GM12891 (cell line): ENCODE data around the gene TMEM242.
"Not testable (repeated sequence)": the region's sequence is repeated elsewhere in the genome, so short reads cannot be mapped to it uniquely, and the experiment has no call there.

Experiments used
- PAX5 ChIP-seq: IDR thresholded peaks from 2 replicates; pipeline ENCODE4 v1.6.1; 2011; ENCODE audit warnings: low read length, moderate library complexity, mild to moderate bottlenecking; ENCODE audit not compliant: insufficient read depth, severe bottlenecking
- POLR2A ChIP-seq: IDR thresholded peaks from 2 replicates; pipeline ENCODE4 v1.6.1; 2011; ENCODE audit warnings: low read depth, low read length, control low read depth
- POLR2AphosphoS5 ChIP-seq: IDR thresholded peaks from 2 replicates; pipeline ENCODE4 v1.6.1; 2011; ENCODE audit warnings: low read depth, low read length, control low read depth
- POU2F2 ChIP-seq: IDR thresholded peaks from 2 replicates; pipeline ENCODE4 v1.6.1; 2011; ENCODE audit warnings: low read depth, mild to moderate bottlenecking, control low read depth, low read length, moderate library complexity
- SPI1 ChIP-seq: IDR thresholded peaks from 2 replicates; pipeline ENCODE4 v1.6.1; 2011; ENCODE audit warnings: low read depth, low read length, control low read depth
- TAF1 ChIP-seq: IDR thresholded peaks from 2 replicates; pipeline ENCODE4 v1.6.1; 2011; ENCODE audit warnings: low read depth, low read length, control low read depth

- not testable (repeated sequence) for TF ChIP-seq POLR2AphosphoS5, SPI1, POLR2A, PAX5, TAF1, POU2F2
These were observed 14.0 kb upstream of the TMEM242 start for GRCh38 chr6:157337276-157337675.
